ENCODE results near the gene MMP19. TPM values are rescaled to one million over a fixed set of nuclear protein-coding genes. Genes with fewer than 3 reads are reported as not detected.
"Not testable (repeated sequence)": the region's sequence is repeated elsewhere in the genome, so short reads cannot be mapped to it uniquely, and the experiment has no call there.

The MMP19 gene
- total RNA-seq, 2 donors from 2014 or later: 2.8 to 6.4 TPM

- DNase-seq (no peak), ATAC-seq (no peak)
- intact Hi-C loops (cut with DNase I, micrococcal nuclease): no loop called here
Measured at GRCh38 chr12:55845785-55846496, 3.2 kb upstream of the MMP19 start.

- intact Hi-C loops (cut with DNase I, micrococcal nuclease): no loop called here
- ATAC-seq (no peak), DNase-seq (no peak)
Measured at GRCh38 chr12:55845361-55845760, 2.6 kb upstream of the MMP19 start.

- DNase-seq (no peak), ATAC-seq (no peak)
- intact Hi-C loops (cut with DNase I, micrococcal nuclease): no loop called here
Measured at GRCh38 chr12:55844961-55845360, 2.2 kb upstream of the MMP19 start.

- no peak for DNase-seq
- no peak for ATAC-seq
- intact Hi-C loops (cut with DNase I, micrococcal nuclease): no loop called here
Measured at GRCh38 chr12:55843431-55843830, 695 bp upstream of the MMP19 start.

GRCh38 chr12:55840581-55841351, 2.0 kb downstream of the MMP19 start:
- ATAC-seq (no peak), DNase-seq (no peak)
- intact Hi-C loops (cut with DNase I, micrococcal nuclease): no loop called here

GRCh38 chr12:55839345-55840140, 3.2 kb downstream of the MMP19 start:
- DNase-seq: no peak
- ATAC-seq: no peak
- intact Hi-C loops (cut with DNase I, micrococcal nuclease): no loop called here

GRCh38 chr12:55838361-55838760, 4.4 kb downstream of the MMP19 start:
- DNase-seq (no peak), ATAC-seq (no peak)
- intact Hi-C loops (cut with DNase I, micrococcal nuclease): no loop called here

GRCh38 chr12:55834400-55834799, 8.3 kb downstream of the MMP19 start:
- ATAC-seq; DNase-seq; intact Hi-C loops (cut with DNase I, micrococcal nuclease): not testable (repeated sequence)

GRCh38 chr12:55833056-55833455, 9.7 kb downstream of the MMP19 start:
- DNase-seq (no peak), ATAC-seq (no peak)
- intact Hi-C loops (cut with DNase I, micrococcal nuclease): no loop called here

DNA sequence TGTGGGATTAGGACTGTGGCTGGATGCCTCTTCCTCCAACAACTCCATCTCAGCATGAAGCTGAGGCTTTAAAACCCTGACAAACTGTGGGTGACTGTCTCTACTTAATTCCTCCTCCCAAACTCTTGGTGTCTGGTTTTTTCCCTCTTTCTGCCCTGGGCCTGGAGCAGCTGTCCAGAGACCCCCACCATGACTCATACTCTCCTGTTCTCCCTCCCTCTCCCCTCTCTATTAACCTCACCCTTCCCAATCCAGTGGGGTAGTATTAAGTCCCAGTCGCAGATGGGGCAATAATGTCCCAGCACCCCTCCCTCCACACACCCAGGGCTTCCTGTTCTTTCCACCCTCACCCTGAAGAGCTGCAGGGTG, 11.3 kb downstream of the MMP19 start:
- DNase-seq (no peak), ATAC-seq (no peak)
- intact Hi-C loops (cut with DNase I, micrococcal nuclease): no loop called here

DNA sequence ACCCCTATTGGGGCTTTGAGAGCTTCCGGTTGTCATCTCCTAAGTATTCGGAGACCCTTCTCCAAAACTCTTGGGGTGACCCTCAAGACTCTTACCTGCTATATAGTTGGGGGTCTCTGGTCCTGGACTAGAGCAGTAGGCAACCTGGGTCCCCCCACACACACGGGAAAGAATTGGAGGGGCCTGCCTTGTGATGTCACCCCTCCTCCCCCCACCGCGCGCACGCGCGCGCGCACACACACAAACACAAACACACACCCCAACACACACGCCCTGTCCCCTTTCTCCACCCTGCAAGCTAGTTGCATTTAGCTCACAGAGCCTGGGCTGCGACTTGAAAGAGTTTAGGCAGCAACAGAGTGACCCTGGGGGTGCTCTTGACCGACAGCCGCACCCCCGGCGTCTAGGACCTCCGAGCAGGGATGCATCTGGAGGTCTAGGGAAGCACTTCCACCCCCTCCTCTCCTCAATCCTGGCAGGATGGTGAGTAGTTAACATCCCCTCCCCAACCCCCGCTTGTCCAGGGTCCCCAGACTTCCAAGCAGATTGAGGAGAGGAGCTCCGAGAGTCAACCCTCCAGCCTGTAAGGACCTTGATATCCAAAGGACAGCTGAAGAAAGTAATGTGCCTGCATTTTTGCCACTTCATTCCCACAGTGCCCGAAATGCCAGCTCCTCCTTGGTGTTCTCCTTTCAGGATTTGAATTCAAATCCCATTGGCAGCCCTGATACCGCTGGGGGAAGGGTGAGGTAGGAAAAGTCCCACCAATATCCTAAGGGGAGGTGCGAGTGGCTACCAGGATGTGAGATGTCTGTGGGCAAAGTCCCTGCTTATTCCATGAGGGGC, 11.9 kb downstream of the MMP19 start:
- ATAC-seq: peak; percentile 55
- intact Hi-C loops (cut with DNase I, micrococcal nuclease): no loop called here
- peak; percentile 82 to 86 for DNase-seq

DNA sequence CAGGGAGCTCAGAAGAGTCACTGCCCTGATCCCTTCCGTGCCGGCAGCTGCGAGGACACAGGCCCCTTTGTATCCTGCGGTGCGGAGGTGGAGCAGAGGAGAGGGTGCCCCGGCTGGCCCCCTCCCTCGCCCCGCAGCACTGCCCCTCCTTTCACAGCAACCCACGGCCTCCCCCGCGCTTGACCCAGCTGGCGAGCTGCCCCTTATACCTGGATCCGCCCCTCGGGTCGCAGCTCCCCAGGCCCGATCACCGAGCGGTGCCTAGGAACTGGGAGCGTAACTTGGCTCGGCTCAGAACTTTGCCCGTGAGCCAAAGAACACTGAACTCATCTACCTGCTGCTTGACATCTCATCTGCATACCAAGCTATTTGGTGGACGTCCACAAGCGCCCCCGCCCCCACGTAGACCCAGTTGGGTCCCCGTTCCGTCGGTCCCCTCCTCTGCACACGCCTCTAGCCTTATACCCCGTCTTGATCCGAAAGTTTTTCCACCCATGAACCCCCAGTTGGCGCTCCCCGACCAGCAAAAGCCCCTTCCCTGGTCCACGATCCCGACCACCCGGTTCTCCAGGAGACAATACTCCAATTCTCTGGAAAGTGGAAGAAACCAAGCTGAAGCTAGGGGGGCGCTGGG, 12.7 kb downstream of the MMP19 start:
- peak; percentile 57 to 70 for DNase-seq
- peak; percentile 45 for ATAC-seq
- intact Hi-C loops (cut with DNase I, micrococcal nuclease): loop anchor here in 1 of 2 donors (10.0 kb wide), 1 partner anchor 95 kb away; the partner anchor contains the start of gene PYM1

DNA sequence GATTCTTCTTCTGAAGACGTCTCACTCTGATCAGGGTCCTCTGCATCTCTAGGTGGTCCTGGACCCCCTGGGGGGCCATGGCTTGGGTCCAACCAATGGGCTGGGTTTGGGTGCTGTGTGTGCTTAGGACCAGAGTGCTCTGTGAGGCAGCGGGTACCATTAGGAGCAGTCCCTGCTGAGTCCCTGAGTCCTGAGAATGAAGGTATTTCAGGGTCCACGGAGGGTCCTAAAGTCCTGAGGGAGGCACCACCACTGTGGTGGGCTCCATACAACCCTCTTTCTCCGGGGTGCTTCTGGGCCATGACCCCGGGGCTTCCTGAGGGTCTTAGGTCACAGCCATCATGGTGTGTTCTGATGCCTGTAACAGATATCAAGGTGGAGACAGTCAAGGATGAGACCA, 14.4 kb downstream of the MMP19 start:
- ATAC-seq (no peak), DNase-seq (no peak)
- intact Hi-C loops (cut with DNase I, micrococcal nuclease): loop anchor here in 1 of 2 donors (10.0 kb wide), 1 partner anchor 96 kb away; the partner anchor contains the start of gene PYM1

DNA sequence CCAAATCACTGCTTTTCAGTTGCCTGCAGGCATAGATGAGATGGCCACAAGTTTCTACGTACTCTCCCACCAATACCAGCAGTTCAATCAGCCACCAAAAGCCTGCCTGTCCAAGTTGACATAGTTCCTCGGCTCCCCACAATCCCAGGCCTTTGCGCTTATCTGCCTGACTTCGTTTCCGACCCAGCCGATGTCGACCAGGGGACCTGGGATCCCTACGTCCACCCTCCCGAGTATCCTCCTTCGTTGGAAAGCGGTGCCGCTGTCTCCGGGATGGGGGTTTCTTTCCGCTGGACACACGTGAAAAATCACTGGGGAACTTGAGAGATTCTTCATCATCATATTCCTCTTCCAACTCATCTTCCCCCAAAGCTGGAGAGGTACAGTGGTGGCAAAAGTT, 14.9 kb downstream of the MMP19 start:
- DNase-seq (no peak), ATAC-seq (no peak)
- intact Hi-C loops (cut with DNase I, micrococcal nuclease): loop anchor here in 1 of 2 donors (10.0 kb wide), 1 partner anchor 97 kb away; the partner anchor contains the start of gene PYM1

DNA sequence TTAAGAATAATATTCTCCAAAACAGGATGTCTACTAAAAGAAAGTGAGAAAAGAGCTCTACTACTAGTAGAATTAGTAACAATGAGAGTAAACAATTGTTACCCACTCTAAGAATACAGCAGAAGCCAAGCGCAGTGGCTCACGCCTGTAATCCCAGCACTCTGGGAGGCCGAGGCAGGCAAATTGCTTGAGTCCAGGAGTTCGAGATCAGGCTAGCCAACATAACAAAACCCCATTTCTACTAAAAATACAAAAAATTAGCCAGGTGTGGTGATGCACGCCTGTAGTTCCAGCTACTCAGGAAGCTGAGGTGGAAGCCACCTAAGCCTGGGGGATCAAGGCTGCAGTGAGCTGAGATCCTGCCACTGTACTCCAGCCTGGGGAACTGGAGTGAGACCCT, 18.0 kb downstream of the MMP19 start:
- DNase-seq (no peak), ATAC-seq (no peak)
- intact Hi-C loops (cut with DNase I, micrococcal nuclease): loop anchor here in 1 of 2 donors (10.0 kb wide), 1 partner anchor 100 kb away; the partner anchor contains the start of gene PYM1

DNA sequence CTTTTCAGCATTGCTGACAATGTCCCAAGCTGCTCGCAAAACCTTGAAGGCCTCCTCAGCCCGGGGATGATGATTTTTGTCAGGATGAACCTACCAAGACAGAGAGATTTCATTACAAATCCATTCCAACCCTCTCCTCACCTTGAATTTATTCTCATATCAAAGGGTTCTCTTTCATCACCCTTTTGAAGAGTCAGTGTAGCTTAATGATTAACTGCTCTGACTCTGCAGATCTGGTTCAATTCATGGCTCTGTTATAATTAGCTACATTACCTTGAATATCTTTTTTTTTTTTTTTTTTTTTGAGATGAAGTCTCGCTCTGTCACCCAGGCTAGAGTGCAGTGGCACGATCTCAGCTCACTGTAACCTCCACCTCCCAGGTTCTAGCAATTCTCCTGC, 19.3 kb downstream of the MMP19 start:
- intact Hi-C loops (cut with DNase I, micrococcal nuclease): loop anchor here in 1 of 2 donors (10.0 kb wide), 1 partner anchor 101 kb away; the partner anchor contains the start of gene PYM1
- DNase-seq (no peak), ATAC-seq (peak; percentile 33)

DNA sequence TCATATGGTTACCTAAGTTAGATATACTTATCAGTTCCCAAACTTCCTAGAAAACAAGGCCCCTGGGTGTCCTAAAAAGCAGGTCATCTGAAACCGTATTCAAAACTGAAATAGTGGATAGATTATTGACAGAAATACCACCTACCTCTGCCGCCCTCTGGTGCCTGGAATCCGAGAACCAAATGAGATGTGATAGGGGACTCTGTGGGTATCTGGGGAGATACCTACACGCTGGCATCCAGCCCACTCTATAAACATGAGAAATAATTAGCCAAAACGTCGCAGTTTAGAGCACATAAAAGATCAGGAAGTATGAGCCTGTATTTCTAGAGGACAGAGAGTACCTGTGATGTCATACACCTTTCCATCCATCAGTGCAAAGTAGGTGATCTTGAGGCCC, 20.5 kb downstream of the MMP19 start:
- intact Hi-C loops (cut with DNase I, micrococcal nuclease): loop anchor here in 1 of 2 donors (10.0 kb wide), 1 partner anchor 103 kb away; the partner anchor contains the start of gene PYM1
- DNase-seq: no peak
- no peak for ATAC-seq

- intact Hi-C loops (cut with DNase I, micrococcal nuclease): loop anchor here in 1 of 2 donors (10.0 kb wide), 1 partner anchor 104 kb away; the partner anchor contains the start of gene PYM1
- ATAC-seq (no peak), DNase-seq (no peak)
Measured at GRCh38 chr12:55820679-55821078, 22.1 kb downstream of the MMP19 start.
